GM23248 (cell line): Measurements from ENCODE around the gene MYO1D. TPM values are rescaled to one million over a fixed set of nuclear protein-coding genes. Genes with fewer than 3 reads are reported as not detected.

Experiments
- DNase-seq: peaks from one replicate; pipeline ENCODE4 v3.0.0-alpha.2; 2015
- H2AFZ ChIP-seq: fragments of 200-600 bp; sonication (generic); 2 replicates; pipeline ENCODE4 v1.6.1; 2016; ENCODE audit warnings: antibody characterized with exemption
- H3F3A ChIP-seq: fragments of 200-600 bp; sonication (generic); 2 replicates; pipeline ENCODE4 v1.6.1; 2016; ENCODE audit warnings: mild to moderate bottlenecking, antibody characterized with exemption, mixed run types; ENCODE audit not compliant: insufficient read depth
- H3K27ac ChIP-seq: fragments of 200-600 bp; sonication (generic); 2 replicates; pipeline ENCODE4 v1.5.1; 2016; ENCODE audit warnings: mild to moderate bottlenecking
- H3K27me3 ChIP-seq: fragments of 200-600 bp; sonication (generic); replicated peaks from 2 replicates; pipeline ENCODE4 v1.6.1; 2016; ENCODE audit warnings: mild to moderate bottlenecking; ENCODE audit not compliant: insufficient read depth
- H3K36me3 ChIP-seq: fragments of 200-600 bp; sonication (generic); 2 replicates; pipeline ENCODE4 v1.6.1; 2016; ENCODE audit warnings: low read depth, mild to moderate bottlenecking
- H3K4me1 ChIP-seq: fragments of 200-600 bp; sonication (generic); 2 replicates; pipeline ENCODE4 v1.6.1; 2016; ENCODE audit warnings: mild to moderate bottlenecking; ENCODE audit not compliant: insufficient read depth
- H3K4me2 ChIP-seq: fragments of 200-600 bp; sonication (generic); one replicate; pipeline ENCODE4 v1.6.1; 2016; ENCODE audit warnings: mild to moderate bottlenecking; ENCODE audit not compliant: unreplicated experiment
- H3K4me3 ChIP-seq: fragments of 200-600 bp; sonication (generic); 2 replicates; pipeline ENCODE4 v1.5.1; 2016; ENCODE audit warnings: mild to moderate bottlenecking
- H3K79me2 ChIP-seq: fragments of 200-600 bp; sonication (generic); 2 replicates; pipeline ENCODE4 v1.6.1; 2016; ENCODE audit warnings: mild to moderate bottlenecking; ENCODE audit not compliant: insufficient read depth
- H3K9ac ChIP-seq: fragments of 200-600 bp; sonication (generic); 2 replicates; pipeline ENCODE4 v1.6.1; 2016; ENCODE audit warnings: mild to moderate bottlenecking
- H3K9me2 ChIP-seq: fragments of 200-600 bp; sonication (generic); 2 replicates; pipeline ENCODE4 v1.6.1; 2016; ENCODE audit warnings: mixed run types, mild to moderate bottlenecking, moderate library complexity; ENCODE audit not compliant: insufficient read depth
- H3K9me3 ChIP-seq: fragments of 200-600 bp; sonication (generic); one replicate; pipeline ENCODE4 v1.6.1; 2017; ENCODE audit warnings: low read depth
- H4K20me1 ChIP-seq: fragments of 200-600 bp; sonication (generic); 2 replicates; pipeline ENCODE4 v1.6.0; 2016; ENCODE audit not compliant: insufficient read depth
- EZH2 ChIP-seq: fragments of 200-600 bp; sonication (generic); IDR thresholded peaks from 2 replicates; pipeline ENCODE4 v1.6.1; 2018; ENCODE audit warnings: antibody characterized with exemption, mild to moderate bottlenecking; ENCODE audit not compliant: insufficient read depth, poor library complexity, severe bottlenecking
- EZH2phosphoT487 ChIP-seq: fragments of 200-600 bp; sonication (generic); IDR thresholded peaks from 2 replicates; pipeline ENCODE4 v1.6.1; 2018; ENCODE audit warnings: antibody characterized with exemption, moderate library complexity, mild to moderate bottlenecking, low read depth; ENCODE audit not compliant: insufficient read depth
- WGBS, 2 experiments: methylation state at CpG; one replicate each; pipeline ENCODE4 v1.1.6; 2015 to 2017; ENCODE audit warnings: low lambda C conversion rate in 2 of 2, low coverage in 1 of 2; ENCODE audit errors: missing lambda C conversion rate in 2 of 2; 5-methylcytosine and 5-hydroxymethylcytosine counted together
- in situ Hi-C: fragments of 300-500 bp; cut with MboI; formaldehyde crosslinking; loops from 2 replicates; pipeline ENCODE4 v1.15.0; 2020
- polyA plus RNA-seq: library from polyadenylated mRNA; unstranded; fragments of >200 nt; fragmentation: Nextera tagmentation; extraction: Ambion mirVana; gene quantifications from 2 replicates; pipeline ENCODE4 v1.2.1, GENCODE V29; 2016
- total RNA-seq: library from RNA; depleted of rRNA; stranded (reverse); fragments of >200 nt; shearing (Covaris generic); gene quantifications from 2 replicates; pipeline ENCODE4 v1.2.3, GENCODE V29; 2014

Gene MYO1D
- total and polyA plus RNA-seq, 2 experiments from 2014 or later, result 54.1 to 99.5 TPM

DNA sequence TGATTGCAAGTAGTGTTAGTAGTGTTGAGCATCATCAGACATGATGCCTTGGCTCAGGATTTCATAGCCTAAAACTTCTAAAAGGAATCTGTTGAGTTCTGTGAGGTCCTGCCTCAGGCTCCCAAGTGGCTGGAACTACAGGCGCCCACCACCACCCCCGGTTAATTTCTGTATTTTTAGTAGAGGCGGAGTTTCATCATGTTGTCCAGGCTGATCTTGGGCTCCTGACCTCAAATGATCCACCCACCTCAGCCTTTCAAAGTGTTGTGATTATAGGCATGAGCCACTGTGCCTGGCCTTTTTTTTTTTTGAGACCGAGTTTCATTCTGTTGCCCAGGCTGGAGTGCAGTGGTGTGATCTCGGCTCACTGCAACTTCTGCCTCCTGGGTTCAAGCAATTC lies 427.0 kb downstream of the MYO1D start:
- Histone ChIP-seq H3K4me2 (no peak overlapping the region), H3K27me3 (no peaks in the 10 kb centered on the region), H3K79me2 (peaks cover 100% of the 10 kb centered on the region), H3K4me3 (no peak overlapping the region), H4K20me1 (peaks cover 14% of the 10 kb centered on the region), H3K36me3 (peaks cover 65% of the 10 kb centered on the region), H3K4me1 (peaks cover 21% of the 10 kb centered on the region), H3F3A (peaks cover 31% of the 10 kb centered on the region), H3K27ac (no peak overlapping the region), H3K9me2 (no peaks in the 10 kb centered on the region), H2AFZ (no peak overlapping the region), H3K9me3 (no peaks in the 10 kb centered on the region), H3K9ac (no peak overlapping the region)
- WGBS, 2 experiments, result 95 to 96% methylated on average over 5 of the region's 5 CpGs
- DNase-seq, result no peak
- in situ Hi-C loops, result no loop called here
- TF ChIP-seq EZH2 (no peak), EZH2phosphoT487 (no peak)

DNA sequence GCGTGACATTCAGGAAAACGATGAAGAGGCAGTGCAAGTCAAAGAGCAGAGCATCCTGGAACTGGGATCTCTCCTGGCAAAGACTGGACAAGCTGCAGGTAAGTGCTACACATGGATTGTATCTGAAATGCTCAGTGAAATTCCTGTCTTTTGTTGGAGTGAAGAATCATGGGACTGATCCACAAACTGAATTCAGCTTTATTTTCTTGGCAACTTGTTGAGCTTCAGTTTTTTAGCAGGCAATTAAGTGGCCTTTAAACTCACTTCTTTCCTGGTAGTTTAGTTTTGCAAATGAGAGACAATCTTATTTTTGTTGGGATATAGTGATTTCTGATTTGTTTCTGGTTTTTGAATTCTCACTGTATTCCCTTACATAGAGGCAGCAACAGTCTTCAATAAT lies 430.0 kb downstream of the MYO1D start:
- Histone ChIP-seq H4K20me1 (peaks cover 14% of the 10 kb centered on the region), H3K36me3 (peaks cover 37% of the 10 kb centered on the region; the same call in 1 of the 2 replicates), H3K27ac (no peak overlapping the region), H3K4me3 (no peak overlapping the region), H3F3A (peaks cover 24% of the 10 kb centered on the region), H3K4me2 (peak overlapping the region; percentile 94), H3K9me3 (no peaks in the 10 kb centered on the region), H2AFZ (no peak overlapping the region), H3K27me3 (no peaks in the 10 kb centered on the region), H3K4me1 (peaks cover 21% of the 10 kb centered on the region), H3K9me2 (no peaks in the 10 kb centered on the region), H3K79me2 (peaks cover 75% of the 10 kb centered on the region), H3K9ac (no peak overlapping the region)
- no peak for DNase-seq
- WGBS, 2 experiments, result 72 to 73% methylated on average over 2 of the region's 2 CpGs
- in situ Hi-C loops, result no loop called here
- TF ChIP-seq EZH2phosphoT487, result no peak
- TF ChIP-seq EZH2, result no peak

GRCh38 chr17:32445971-32446370 lies 431.0 kb downstream of the MYO1D start:
- Histone ChIP-seq H3K36me3 (peaks cover 27% of the 10 kb centered on the region; the same call in 1 of the 2 replicates), H2AFZ (no peak overlapping the region), H3K4me2 (peak overlapping the region; percentile 94), H3K9me2 (no peaks in the 10 kb centered on the region), H3K4me1 (peaks cover 21% of the 10 kb centered on the region), H3K9me3 (no peaks in the 10 kb centered on the region), H3K4me3 (peak overlapping the region; percentile 100), H3K79me2 (peaks cover 65% of the 10 kb centered on the region), H3K9ac (peak overlapping the region; percentile 97), H3K27ac (peak overlapping the region; percentile 90), H3F3A (peaks cover 24% of the 10 kb centered on the region), H4K20me1 (peaks cover 14% of the 10 kb centered on the region), H3K27me3 (no peaks in the 10 kb centered on the region)
- in situ Hi-C loops, result no loop called here
- 71% methylated on average over 2 of the region's 2 CpGs for WGBS, 2 experiments
- TF ChIP-seq EZH2phosphoT487, result no peak
- DNase-seq, result peak; percentile 50

- no peak for TF ChIP-seq EZH2phosphoT487
- TF ChIP-seq EZH2, result no peak
- Histone ChIP-seq H3F3A (peaks cover 24% of the 10 kb centered on the region), H3K79me2 (peaks cover 61% of the 10 kb centered on the region), H2AFZ (peak overlapping the region; percentile 99; the same call in 1 of the 2 replicates), H3K9me2 (no peaks in the 10 kb centered on the region), H3K36me3 (peaks cover 22% of the 10 kb centered on the region; the same call in 1 of the 2 replicates), H3K27me3 (no peaks in the 10 kb centered on the region), H3K27ac (peak overlapping the region; percentile 90), H3K4me3 (peak overlapping the region; percentile 100), H3K9ac (peak overlapping the region; percentile 97), H3K4me1 (peaks cover 21% of the 10 kb centered on the region), H4K20me1 (peaks cover 14% of the 10 kb centered on the region), H3K4me2 (peak overlapping the region; percentile 94), H3K9me3 (no peaks in the 10 kb centered on the region)
- WGBS, 2 experiments, result 17 to 19% methylated on average over 6 of the region's 6 CpGs
- in situ Hi-C loops, result no loop called here
- DNase-seq, result no peak
Measured at GRCh38 chr17:32445497-32445896, 431.4 kb downstream of the MYO1D start.

DNA sequence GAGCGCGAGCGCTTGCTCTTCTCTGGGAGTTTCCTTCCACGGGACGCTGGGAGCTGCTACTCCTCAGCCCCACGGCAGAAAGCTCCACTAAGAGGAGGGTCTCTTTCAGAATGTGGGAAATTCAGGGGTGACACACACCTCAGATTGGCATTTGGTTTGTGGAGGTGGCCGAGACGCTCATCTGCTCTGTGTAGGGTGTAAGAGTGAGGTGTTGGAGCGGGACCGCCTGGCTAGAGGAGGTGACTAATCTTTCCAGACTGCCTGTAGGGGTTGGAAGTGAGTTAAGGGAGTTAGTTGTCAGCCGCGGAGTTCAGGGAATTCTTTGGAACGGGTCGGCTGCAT lies 431.9 kb downstream of the MYO1D start:
- 2 to 3% methylated on average over 14 of the region's 14 CpGs for WGBS, 2 experiments
- in situ Hi-C loops, result no loop called here
- TF ChIP-seq EZH2 (no peak), EZH2phosphoT487 (no peak)

More for the DNA sequence above, 431.9 kb downstream of the MYO1D start:
- Histone ChIP-seq H3K4me3 (peak overlapping the region; percentile 100), H3K9me2 (no peaks in the 10 kb centered on the region), H4K20me1 (peaks cover 14% of the 10 kb centered on the region), H3K36me3 (peaks cover 20% of the 10 kb centered on the region; the same call in 1 of the 2 replicates), H3K9me3 (no peaks in the 10 kb centered on the region), H2AFZ (peak overlapping the region; percentile 99), H3K4me1 (peaks cover 21% of the 10 kb centered on the region), H3K27ac (peak overlapping the region; percentile 90), H3K79me2 (peaks cover 56% of the 10 kb centered on the region), H3K9ac (peak overlapping the region; percentile 97), H3K27me3 (no peaks in the 10 kb centered on the region), H3F3A (peaks cover 24% of the 10 kb centered on the region), H3K4me2 (peak overlapping the region; percentile 94)
- DNase-seq, result peak; percentile 90
